K562 treated with DMSO at 1 percent for 12 hours (cell line): ENCODE data around the gene HECTD1. TPM values are rescaled to one million over a fixed set of nuclear protein-coding genes. Genes with fewer than 3 reads are reported as not detected.

Experiments used
- total RNA-seq: library from RNA; unstranded; fragments of 300-600 nt; gene quantifications from 2 replicates; pipeline ENCODE4 v1.2.3, GENCODE V29; 2022; ENCODE audit not compliant: insufficient read depth

HECTD1 gene
- 30.4 and 56.5 TPM in 2 replicates for total RNA-seq

GRCh38 chr14:31207755-31208545 lies at the start of gene HECTD1:
Gene HECTD1 (minus strand): TSS chr14:31207793. CDS start chr14:31205936, 1,857 bp downstream.

Other genes with a start within 250 kb of the HECTD1 start
- gene AP4S1, start 182.1 kb downstream of the HECTD1 start, total RNA-seq = 0.96 and 1.3 TPM in 2 replicates
- gene STRN3, start 181.4 kb downstream of the HECTD1 start, total RNA-seq = 1.9 and 7.3 TPM in 2 replicates
- gene HEATR5A, start 212.8 kb upstream of the HECTD1 start, total RNA-seq = 9.3 and 16.3 TPM in 2 replicates
- 4.2 and 6.0 TPM in 2 replicates for gene DTD2, start 249.7 kb upstream of the HECTD1 start, total RNA-seq